Skin of body (tissue), 3 donors: ENCODE data around the gene SBF2. TPM values are rescaled to one million over a fixed set of nuclear protein-coding genes. Genes with fewer than 3 reads are reported as not detected.

ENCODE experiments used
- DNase-seq: peaks from one replicate; lab custom pipeline; 2025; lab: John Stamatoyannopoulos, UW
- small RNA-seq: library from RNA; depleted of rRNA; stranded (forward); fragments of <200 nt; gene quantifications from one replicate; pipeline ENCODE3, GENCODE V24; 2014; ENCODE audit warnings: low replicate concordance
- total RNA-seq: library from RNA; depleted of rRNA; stranded (reverse); fragments of >200 nt; gene quantifications from one replicate; pipeline ENCODE4 v1.2.3, GENCODE V29; 2014

Gene SBF2
- total RNA-seq, 1 donor from 2014 or later: 62.5 TPM

DNA sequence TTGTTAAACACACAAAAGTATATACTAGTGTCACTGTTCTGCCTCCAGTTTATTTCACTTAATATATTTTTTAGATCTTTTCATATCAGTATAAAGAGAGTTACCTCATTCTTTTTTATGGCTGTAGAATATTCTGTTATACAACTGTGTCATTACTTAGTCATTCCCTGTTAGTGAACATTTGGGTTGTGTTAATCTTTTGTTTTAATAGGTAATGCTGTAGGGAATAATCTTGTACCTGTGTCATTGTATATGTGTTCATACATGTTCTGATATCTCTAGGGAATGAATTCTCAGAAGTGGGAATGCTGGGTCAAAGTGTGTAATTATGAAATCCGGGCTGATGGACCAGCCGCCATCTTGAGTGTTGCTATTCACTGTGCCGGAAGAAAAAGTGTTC, 558.8 kb downstream of the SBF2 start:
- DNase-seq: no peak

- DNase-seq: no peak
These were observed 560.8 kb downstream of the SBF2 start for GRCh38 chr11:9733212-9733611.

DNA sequence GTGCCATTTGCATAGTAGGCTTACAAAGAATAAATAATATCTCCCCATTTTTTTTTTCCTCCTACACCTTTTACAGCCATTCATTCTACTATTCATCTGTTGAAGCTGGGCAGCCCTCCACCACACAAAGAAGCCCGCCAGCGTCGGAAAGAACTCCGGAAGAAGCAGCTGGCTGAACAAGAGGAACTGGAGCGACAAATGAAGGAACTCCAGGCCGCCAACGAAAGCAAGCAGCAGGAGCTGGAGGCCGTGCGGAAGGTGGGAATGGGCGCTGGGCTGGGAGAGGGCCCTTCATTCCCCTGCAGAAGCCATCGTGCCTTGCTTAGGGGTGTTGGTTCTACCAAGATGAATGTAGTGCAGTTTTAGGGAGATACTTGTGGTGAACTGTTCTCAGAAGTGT, 561.6 kb downstream of the SBF2 start:
- no peak for DNase-seq

DNA sequence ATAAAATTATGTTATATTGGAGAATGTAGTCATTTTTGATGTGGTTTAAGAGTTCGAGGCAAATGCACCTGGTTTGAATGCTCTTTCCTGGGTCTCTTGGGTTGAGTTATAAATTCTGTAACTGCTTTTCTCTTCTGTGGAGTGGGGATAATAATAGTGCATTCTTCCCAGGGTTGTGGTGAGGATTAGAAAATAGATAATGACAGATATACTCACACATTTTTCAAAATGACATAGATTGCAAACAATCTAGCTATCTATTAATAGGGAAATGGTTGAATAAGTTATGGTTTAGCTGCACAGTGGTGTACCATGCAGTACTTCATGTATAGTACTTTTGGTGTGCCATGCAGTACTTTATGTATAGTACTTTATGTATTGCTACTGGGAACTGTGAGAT, 562.8 kb downstream of the SBF2 start:
- no peak for DNase-seq

Small RNA genes lying within 50 kb of the gene (small RNA-seq; reads per million reads assigned to genes)
- gene AC080023.2 (not detected), gene RNU7-28P (not detected)

Other genes starting within 250 kb of the SBF2 start
- 44.3 TPM for gene ADM, start 10.9 kb upstream of the SBF2 start, total RNA-seq
- 6.9 TPM for gene AMPD3, start 161.0 kb upstream of the SBF2 start, total RNA-seq
- gene RNF141, start 247.0 kb upstream of the SBF2 start, total RNA-seq: 34.2 TPM